ENCODE measurements around the gene MVB12B.

- TF ChIP-seq CTCF (IDR thresholded peaks at IDR 0.05; ENCODE audit: low read depth, low read length): no peak
- no peak for TF ChIP-seq EZH2phosphoT487 (IDR thresholded peaks at IDR 0.05; ENCODE audit: low read depth)
Observed at GRCh38 chr9:126450668-126451205, 124.1 kb downstream of the MVB12B start.

Measured in OCI-LY3 (cell line).